Panc1 (cell line): Measurements from ENCODE around the gene LHFPL2. TPM values are rescaled to one million over a fixed set of nuclear protein-coding genes. Genes with fewer than 3 reads are reported as not detected.

Experiments
- ATAC-seq: fragments of 200-7000 bp; cut with Tn5 transposase; 2 replicates; pipeline ENCODE4 v1.9.1; 2020; ENCODE audit warnings: mild to moderate bottlenecking, moderate library complexity
- BruUV-seq: library from RNA; stranded (reverse); fragments of 400-500 nt; replicated peaks from 2 replicates; lab custom pipeline; 2021; lab: Mats Ljungman, UMichigan
- CTCF ChIA-PET: fragments of 300-600 bp; sonication (Branson Sonifier 250); formaldehyde crosslinking; loops from one replicate; lab custom pipeline; 2022; ENCODE audit warnings: antibody characterized with exemption; lab: Charles Lee
- POLR2A ChIA-PET: fragments of 300-600 bp; sonication (Branson Sonifier 250); formaldehyde crosslinking; loops from one replicate; lab custom pipeline; 2022; ENCODE audit warnings: antibody characterized with exemption; lab: Charles Lee
- DNase-seq: peaks from one replicate; pipeline ENCODE4 v3.0.0-alpha.2; 2010; ENCODE audit warnings: low read depth, low spot score
- H3K27ac ChIP-seq: 2 replicates; pipeline ENCODE4 v1.5.1; 2011; ENCODE audit warnings: mild to moderate bottlenecking, low read length, inconsistent platforms
- H3K27me3 ChIP-seq: fragments of 200-500 bp; sonication (Bioruptor generic); 2 replicates; pipeline ENCODE4 v1.6.0; 2014; ENCODE audit warnings: low read length, inconsistent platforms; ENCODE audit not compliant: control insufficient read depth, insufficient read depth
- H3K36me3 ChIP-seq: fragments of 200-500 bp; sonication (Bioruptor generic); 2 replicates; pipeline ENCODE4 v1.5.1; 2014; ENCODE audit warnings: inconsistent platforms, mild to moderate bottlenecking, low read length, moderate library complexity; ENCODE audit not compliant: control insufficient read depth, insufficient read depth
- H3K4me1 ChIP-seq: 2 replicates; pipeline ENCODE4 v1.5.1; 2011; ENCODE audit warnings: inconsistent platforms, mild to moderate bottlenecking, low read length, moderate library complexity; ENCODE audit not compliant: control insufficient read depth, insufficient read depth
- H3K4me3 ChIP-seq, 2 experiments: 2 replicates each; pipeline ENCODE4 v1.5.1; 2011 to 2012; ENCODE audit warnings: low read depth in 2 of 2, low read length in 2 of 2, mild to moderate bottlenecking in 2 of 2, inconsistent platforms in 1 of 2, moderate library complexity in 1 of 2
- H3K9me3 ChIP-seq: fragments of 200-500 bp; sonication (Bioruptor generic); 2 replicates; pipeline ENCODE4 v1.5.1; 2014; ENCODE audit warnings: low read depth, mild to moderate bottlenecking, inconsistent platforms, low read length, moderate library complexity; ENCODE audit not compliant: control insufficient read depth, insufficient read depth
- POLR2AphosphoS5 ChIP-seq: IDR thresholded peaks from 2 replicates; pipeline ENCODE4 v1.6.1; 2012; ENCODE audit warnings: mild to moderate bottlenecking, low read depth, low read length, moderate library complexity
- SIN3A ChIP-seq: IDR thresholded peaks from 2 replicates; pipeline ENCODE4 v1.6.1; 2012; ENCODE audit warnings: low read depth, mild to moderate bottlenecking, low read length, moderate library complexity, borderline replicate concordance; ENCODE audit not compliant: insufficient read depth
- TCF7L2 ChIP-seq: IDR thresholded peaks from 2 replicates; pipeline ENCODE4 v1.6.1; 2011; ENCODE audit warnings: mild to moderate bottlenecking, low read depth, low read length, inconsistent platforms
- in situ Hi-C: cut with HindIII; loops from 2 replicates; pipeline ENCODE4 v1.10.0; 2016; ENCODE audit warnings: low sequenced_read_pairs, low pct_unique_long_range_greater_than_20kb
- intact Hi-C: fragments of 100-400 bp; cut with micrococcal nuclease; formaldehyde crosslinking; loops from one replicate; pipeline ENCODE4 v1.10.0; 2022; ENCODE audit not compliant: unreplicated experiment
- total RNA-seq: library from RNA; stranded (reverse); gene quantifications from one replicate; pipeline ENCODE4 v1.2.1, GENCODE V29; 2021; ENCODE audit not compliant: unreplicated experiment
- TF ChIP-seq, protein P1 (sequence below), 2 experiments: IDR thresholded peaks; 2 replicates each; pipeline ENCODE4 v1.6.1; 2011 to 2012; ENCODE audit warnings: low read depth in 2 of 2, control low read depth in 1 of 2, low read length in 1 of 2, mild to moderate bottlenecking in 1 of 2, moderate library complexity in 1 of 2; ENCODE audit not compliant: insufficient read depth in 1 of 2
- TF ChIP-seq, protein P2 (sequence below): fragments of 450-650 bp; IDR thresholded peaks from 2 replicates; pipeline ENCODE4 v1.5.1; 2017; ENCODE audit warnings: mild to moderate bottlenecking

LHFPL2 gene
- total RNA-seq, 1 experiment from 2014 or later: 25.8 TPM

DNA sequence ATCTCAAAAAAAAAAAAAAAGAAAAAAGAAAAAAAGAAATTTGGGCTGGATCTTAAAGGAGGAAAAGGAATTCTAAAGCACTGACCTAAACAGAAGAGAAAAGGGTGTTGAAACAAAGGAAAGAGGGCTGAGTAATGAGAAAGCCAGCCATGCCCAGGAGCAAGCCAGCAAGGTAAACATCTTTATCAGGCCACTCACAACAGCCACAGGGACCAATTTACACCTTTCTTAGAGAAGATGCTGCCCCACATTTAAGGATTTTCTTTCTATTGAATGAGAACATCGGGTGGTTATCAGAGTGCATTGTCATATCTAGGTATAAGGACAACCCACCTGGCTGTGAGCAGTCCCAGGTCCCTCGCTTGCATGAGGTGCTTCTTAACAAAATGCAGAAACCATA, 16.6 kb downstream of the LHFPL2 start:
- in situ Hi-C loops: no loop called here
- intact Hi-C loops: loop anchor here (10.0 kb wide), 1 partner anchor 97 kb away; no protein-coding TSS in a partner anchor
- ATAC-seq: no peak
- no peak for DNase-seq
- no peaks in the 10 kb centered on the region for H3K36me3 ChIP-seq
- H3K4me1 ChIP-seq: peaks cover 11% of the 10 kb centered on the region
- no peaks in the 10 kb centered on the region for H3K9me3 ChIP-seq
- H3K27ac ChIP-seq: no peak overlapping the region
- TF ChIP-seq, protein P1, sequence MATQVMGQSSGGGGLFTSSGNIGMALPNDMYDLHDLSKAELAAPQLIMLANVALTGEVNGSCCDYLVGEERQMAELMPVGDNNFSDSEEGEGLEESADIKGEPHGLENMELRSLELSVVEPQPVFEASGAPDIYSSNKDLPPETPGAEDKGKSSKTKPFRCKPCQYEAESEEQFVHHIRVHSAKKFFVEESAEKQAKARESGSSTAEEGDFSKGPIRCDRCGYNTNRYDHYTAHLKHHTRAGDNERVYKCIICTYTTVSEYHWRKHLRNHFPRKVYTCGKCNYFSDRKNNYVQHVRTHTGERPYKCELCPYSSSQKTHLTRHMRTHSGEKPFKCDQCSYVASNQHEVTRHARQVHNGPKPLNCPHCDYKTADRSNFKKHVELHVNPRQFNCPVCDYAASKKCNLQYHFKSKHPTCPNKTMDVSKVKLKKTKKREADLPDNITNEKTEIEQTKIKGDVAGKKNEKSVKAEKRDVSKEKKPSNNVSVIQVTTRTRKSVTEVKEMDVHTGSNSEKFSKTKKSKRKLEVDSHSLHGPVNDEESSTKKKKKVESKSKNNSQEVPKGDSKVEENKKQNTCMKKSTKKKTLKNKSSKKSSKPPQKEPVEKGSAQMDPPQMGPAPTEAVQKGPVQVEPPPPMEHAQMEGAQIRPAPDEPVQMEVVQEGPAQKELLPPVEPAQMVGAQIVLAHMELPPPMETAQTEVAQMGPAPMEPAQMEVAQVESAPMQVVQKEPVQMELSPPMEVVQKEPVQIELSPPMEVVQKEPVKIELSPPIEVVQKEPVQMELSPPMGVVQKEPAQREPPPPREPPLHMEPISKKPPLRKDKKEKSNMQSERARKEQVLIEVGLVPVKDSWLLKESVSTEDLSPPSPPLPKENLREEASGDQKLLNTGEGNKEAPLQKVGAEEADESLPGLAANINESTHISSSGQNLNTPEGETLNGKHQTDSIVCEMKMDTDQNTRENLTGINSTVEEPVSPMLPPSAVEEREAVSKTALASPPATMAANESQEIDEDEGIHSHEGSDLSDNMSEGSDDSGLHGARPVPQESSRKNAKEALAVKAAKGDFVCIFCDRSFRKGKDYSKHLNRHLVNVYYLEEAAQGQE (IDR thresholded peaks at IDR 0.05; ENCODE audit: insufficient read depth in 1 of 2, low read depth in 2 of 2, low read length in 1 of 2): no peak
- no peak for TF ChIP-seq SIN3A
- TF ChIP-seq POLR2AphosphoS5: no peak
- TF ChIP-seq TCF7L2: no peak
- TF ChIP-seq, protein P2, sequence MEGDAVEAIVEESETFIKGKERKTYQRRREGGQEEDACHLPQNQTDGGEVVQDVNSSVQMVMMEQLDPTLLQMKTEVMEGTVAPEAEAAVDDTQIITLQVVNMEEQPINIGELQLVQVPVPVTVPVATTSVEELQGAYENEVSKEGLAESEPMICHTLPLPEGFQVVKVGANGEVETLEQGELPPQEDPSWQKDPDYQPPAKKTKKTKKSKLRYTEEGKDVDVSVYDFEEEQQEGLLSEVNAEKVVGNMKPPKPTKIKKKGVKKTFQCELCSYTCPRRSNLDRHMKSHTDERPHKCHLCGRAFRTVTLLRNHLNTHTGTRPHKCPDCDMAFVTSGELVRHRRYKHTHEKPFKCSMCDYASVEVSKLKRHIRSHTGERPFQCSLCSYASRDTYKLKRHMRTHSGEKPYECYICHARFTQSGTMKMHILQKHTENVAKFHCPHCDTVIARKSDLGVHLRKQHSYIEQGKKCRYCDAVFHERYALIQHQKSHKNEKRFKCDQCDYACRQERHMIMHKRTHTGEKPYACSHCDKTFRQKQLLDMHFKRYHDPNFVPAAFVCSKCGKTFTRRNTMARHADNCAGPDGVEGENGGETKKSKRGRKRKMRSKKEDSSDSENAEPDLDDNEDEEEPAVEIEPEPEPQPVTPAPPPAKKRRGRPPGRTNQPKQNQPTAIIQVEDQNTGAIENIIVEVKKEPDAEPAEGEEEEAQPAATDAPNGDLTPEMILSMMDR: no peak
- CTCF ChIA-PET: no interaction called here
- H3K27me3 ChIP-seq: no peaks in the 10 kb centered on the region
- H3K4me3 ChIP-seq: no peak overlapping the region
- POLR2A ChIA-PET: no interaction called here
- BruUV-seq: no TSS peak

DNA sequence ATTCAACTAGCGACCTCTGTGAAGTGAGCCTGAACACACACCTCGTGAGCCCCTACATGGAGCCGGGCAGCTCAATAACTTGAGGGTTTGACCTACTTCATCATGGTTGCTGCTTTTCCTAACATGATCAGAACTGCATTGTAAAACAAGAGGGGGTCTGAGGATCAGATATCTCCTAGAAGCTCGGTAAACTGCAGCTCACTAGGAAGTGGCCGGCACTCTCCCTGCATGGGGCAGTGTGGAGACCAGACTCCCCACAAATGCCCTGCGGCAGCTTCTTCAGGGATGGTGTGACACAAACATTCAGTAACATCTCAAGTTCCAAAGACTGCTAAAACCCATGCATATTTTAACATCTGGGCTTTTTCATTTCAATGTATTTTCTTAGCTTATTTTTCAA, 18.5 kb downstream of the LHFPL2 start:
- DNase-seq: no peak
- Histone ChIP-seq H3K4me1 (peaks cover 6% of the 10 kb centered on the region), H3K4me3 (no peak overlapping the region), H3K27ac (no peak overlapping the region), H3K9me3 (no peaks in the 10 kb centered on the region), H3K27me3 (no peaks in the 10 kb centered on the region), H3K36me3 (no peaks in the 10 kb centered on the region)
- no peak for ATAC-seq
- in situ Hi-C loops (no loop called here), intact Hi-C loops (loop anchor here (10.0 kb wide), 1 partner anchor 95 kb away; no protein-coding TSS in a partner anchor)
- no peak for TF ChIP-seq TCF7L2
- ChIA-PET POLR2A (no interaction called here), CTCF (no interaction called here)
- BruUV-seq: no TSS peak

DNA sequence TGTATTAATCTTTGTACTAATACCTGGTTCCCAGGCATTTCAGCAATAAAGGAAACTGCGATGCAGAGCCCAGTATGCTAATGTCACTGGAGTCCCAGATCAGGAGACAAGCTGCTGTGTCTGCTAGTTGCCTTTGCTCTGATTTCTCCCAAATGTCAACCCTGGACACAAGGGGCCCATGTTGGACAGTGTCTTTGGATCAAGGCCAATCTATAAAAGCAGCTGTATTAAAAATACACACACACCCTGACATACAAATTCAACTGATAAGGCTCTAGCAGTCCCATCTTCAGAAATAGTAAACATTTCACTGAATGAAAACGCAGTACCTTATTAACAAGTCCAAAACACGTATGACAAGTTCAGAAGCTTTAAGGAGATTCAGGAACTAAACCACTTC, 18.9 kb downstream of the LHFPL2 start:
- TF ChIP-seq, protein P1 (IDR thresholded peaks at IDR 0.05; ENCODE audit: insufficient read depth in 1 of 2, low read depth in 2 of 2, low read length in 1 of 2): no peak
- no peak for TF ChIP-seq SIN3A
- no peak for TF ChIP-seq TCF7L2
- TF ChIP-seq, protein P2: no peak
- no peak for TF ChIP-seq POLR2AphosphoS5
- Histone ChIP-seq H3K9me3 (no peaks in the 10 kb centered on the region), H3K27ac (no peak overlapping the region), H3K4me3 (no peak overlapping the region), H3K36me3 (no peaks in the 10 kb centered on the region), H3K27me3 (no peaks in the 10 kb centered on the region), H3K4me1 (peaks cover 6% of the 10 kb centered on the region)
- ATAC-seq: no peak
- POLR2A ChIA-PET: no interaction called here
- no TSS peak for BruUV-seq
- no peak for DNase-seq
- in situ Hi-C loops (no loop called here), intact Hi-C loops (loop anchor here (10.0 kb wide), 1 partner anchor 95 kb away; no protein-coding TSS in a partner anchor)
- CTCF ChIA-PET: no interaction called here
